Suprapubic skin (tissue), 4 donors: Measurements from ENCODE around the gene CDH4.

Experiments used
- CTCF ChIP-seq, 2 donors: fragments of 200-600 bp in 1 of 2; fragments of 450-650 bp in 1 of 2; sonication (generic) in 1 of 2; IDR thresholded peaks; one replicate each; pipeline ENCODE4 v1.5.1; 2016 to 2019; ENCODE audit warnings: antibody characterized with exemption in 2 of 2, mild to moderate bottlenecking in 1 of 2, moderate library complexity in 1 of 2
- EP300 ChIP-seq: sonication (generic); formaldehyde crosslinking; IDR thresholded peaks from one replicate; pipeline ENCODE4 v1.6.1; 2017; ENCODE audit warnings: antibody characterized with exemption
- POLR2A ChIP-seq, 2 donors: fragments of 450-650 bp; IDR thresholded peaks; one replicate each; pipeline ENCODE4 v1.6.1; 2017; ENCODE audit warnings: antibody characterized with exemption in 2 of 2, mild to moderate bottlenecking in 2 of 2, moderate library complexity in 2 of 2
- POLR2AphosphoS5 ChIP-seq, 3 donors: sonication (generic); formaldehyde crosslinking; IDR thresholded peaks; one replicate each; pipeline ENCODE4 v1.6.1; 2017; ENCODE audit warnings: antibody characterized with exemption in 3 of 3

- no peak for TF ChIP-seq POLR2AphosphoS5 (IDR thresholded peaks at IDR 0.05)
- TF ChIP-seq CTCF (IDR thresholded peaks at IDR 0.05): no peak
- TF ChIP-seq EP300: no peak
- no peak for TF ChIP-seq POLR2A (IDR thresholded peaks at IDR 0.05)
Measured at GRCh38 chr20:61487997-61488371, 235.9 kb downstream of the CDH4 start.
